Measurements from ENCODE around the gene LAMTOR4.

DNA sequence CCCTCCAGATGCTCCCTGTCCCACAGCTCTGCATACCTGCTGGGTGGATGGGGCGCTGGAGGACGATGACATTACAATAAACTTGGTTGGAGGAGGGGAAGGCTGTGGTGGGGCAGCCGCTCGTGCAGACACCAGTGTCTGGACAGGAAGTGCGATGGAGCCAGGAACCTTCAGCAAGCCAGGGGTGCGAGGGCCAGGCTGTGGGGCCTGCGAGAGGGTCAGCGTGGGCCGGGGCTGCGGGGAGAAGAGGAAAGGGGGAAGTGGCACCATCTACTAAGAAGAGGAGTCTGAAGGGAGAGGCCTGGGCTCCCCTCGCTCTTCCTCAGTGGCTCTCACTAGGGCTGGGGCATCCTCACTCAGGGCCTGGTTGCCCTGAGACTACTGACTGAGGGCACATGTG, 40.8 kb upstream of the LAMTOR4 start:
- no peak for TF ChIP-seq POLR2A (IDR thresholded peaks at IDR 0.05)
- TF ChIP-seq, protein P1, sequence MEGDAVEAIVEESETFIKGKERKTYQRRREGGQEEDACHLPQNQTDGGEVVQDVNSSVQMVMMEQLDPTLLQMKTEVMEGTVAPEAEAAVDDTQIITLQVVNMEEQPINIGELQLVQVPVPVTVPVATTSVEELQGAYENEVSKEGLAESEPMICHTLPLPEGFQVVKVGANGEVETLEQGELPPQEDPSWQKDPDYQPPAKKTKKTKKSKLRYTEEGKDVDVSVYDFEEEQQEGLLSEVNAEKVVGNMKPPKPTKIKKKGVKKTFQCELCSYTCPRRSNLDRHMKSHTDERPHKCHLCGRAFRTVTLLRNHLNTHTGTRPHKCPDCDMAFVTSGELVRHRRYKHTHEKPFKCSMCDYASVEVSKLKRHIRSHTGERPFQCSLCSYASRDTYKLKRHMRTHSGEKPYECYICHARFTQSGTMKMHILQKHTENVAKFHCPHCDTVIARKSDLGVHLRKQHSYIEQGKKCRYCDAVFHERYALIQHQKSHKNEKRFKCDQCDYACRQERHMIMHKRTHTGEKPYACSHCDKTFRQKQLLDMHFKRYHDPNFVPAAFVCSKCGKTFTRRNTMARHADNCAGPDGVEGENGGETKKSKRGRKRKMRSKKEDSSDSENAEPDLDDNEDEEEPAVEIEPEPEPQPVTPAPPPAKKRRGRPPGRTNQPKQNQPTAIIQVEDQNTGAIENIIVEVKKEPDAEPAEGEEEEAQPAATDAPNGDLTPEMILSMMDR (IDR thresholded peaks at IDR 0.05), result no peak
